HEK293T (cell line): Measurements from ENCODE around the gene SPEN.
"Not testable (repeated sequence)": the region's sequence is repeated elsewhere in the genome, so short reads cannot be mapped to it uniquely, and the experiment has no call there.

Source experiments
- CTCF ChIA-PET: fragments of 350-600 bp; formaldehyde crosslinking; extraction: SDS; loops from one replicate; lab custom pipeline; 2021; ENCODE audit warnings: antibody characterized with exemption, inconsistent platforms; lab: Yijun Ruan, JAX
- POLR2A ChIA-PET: fragments of 350-600 bp; formaldehyde crosslinking; extraction: SDS; loops from one replicate; lab custom pipeline; 2020; ENCODE audit warnings: antibody characterized with exemption, inconsistent platforms; lab: Yijun Ruan, JAX
- DNase-seq: peaks from one replicate; pipeline ENCODE4 v3.0.0; 2012; ENCODE audit warnings: mixed read lengths; ENCODE audit errors: extremely low spot score
- ARNT ChIP-seq: fragments of 450-650 bp; IDR thresholded peaks from 2 replicates; pipeline ENCODE4 v1.6.1; 2017; ENCODE audit warnings: mild to moderate bottlenecking
- BHLHE40 ChIP-seq: fragments of 450-650 bp; IDR thresholded peaks from 2 replicates; pipeline ENCODE4 v1.6.1; 2016; ENCODE audit warnings: mild to moderate bottlenecking, moderate library complexity, borderline replicate concordance
- CTBP1 ChIP-seq: fragments of 450-650 bp; IDR thresholded peaks from 2 replicates; pipeline ENCODE4 v1.6.1; 2016; ENCODE audit warnings: borderline replicate concordance
- ELF4 ChIP-seq: fragments of 450-650 bp; IDR thresholded peaks from 2 replicates; pipeline ENCODE4 v1.6.1; 2017; ENCODE audit warnings: antibody characterized with exemption
- FOXA1 ChIP-seq: fragments of 450-650 bp; IDR thresholded peaks from 2 replicates; pipeline ENCODE4 v1.6.1; 2016; ENCODE audit warnings: mild to moderate bottlenecking
- FOXK2 ChIP-seq: fragments of 450-650 bp; IDR thresholded peaks from 2 replicates; pipeline ENCODE4 v1.6.1; 2016; ENCODE audit warnings: mild to moderate bottlenecking
- FOXM1 ChIP-seq: fragments of 450-650 bp; IDR thresholded peaks from 2 replicates; pipeline ENCODE4 v1.6.1; 2017; ENCODE audit warnings: mild to moderate bottlenecking, borderline replicate concordance
- HDGF ChIP-seq: fragments of 450-650 bp; IDR thresholded peaks from 2 replicates; pipeline ENCODE4 v1.6.1; 2017; ENCODE audit warnings: antibody characterized with exemption, borderline replicate concordance
- L3MBTL2 ChIP-seq: fragments of 450-650 bp; conservative IDR thresholded peaks from 2 replicates; pipeline ENCODE4 v1.6.1; 2016; ENCODE audit warnings: mild to moderate bottlenecking
- LEF1 ChIP-seq: fragments of 450-650 bp; IDR thresholded peaks from 2 replicates; pipeline ENCODE4 v1.6.1; 2017; ENCODE audit warnings: mild to moderate bottlenecking, borderline replicate concordance
- NFRKB ChIP-seq: fragments of 450-650 bp; IDR thresholded peaks from 2 replicates; pipeline ENCODE4 v1.6.1; 2016; ENCODE audit warnings: mild to moderate bottlenecking, moderate library complexity
- PKNOX1 ChIP-seq: fragments of 450-650 bp; IDR thresholded peaks from 2 replicates; pipeline ENCODE4 v1.6.1; 2016
- SP1 ChIP-seq: fragments of 450-650 bp; IDR thresholded peaks from 2 replicates; pipeline ENCODE4 v1.6.1; 2017
- SUZ12 ChIP-seq: fragments of 450-650 bp; IDR thresholded peaks from 2 replicates; pipeline ENCODE4 v1.6.1; 2016; ENCODE audit warnings: mild to moderate bottlenecking
- TARDBP ChIP-seq: fragments of 450-650 bp; IDR thresholded peaks from 2 replicates; pipeline ENCODE4 v1.6.1; 2016
- ZNF384 ChIP-seq: fragments of 450-650 bp; IDR thresholded peaks from 2 replicates; pipeline ENCODE4 v1.6.1; 2016

The SPEN gene

GRCh38 chr1:15895233-15895632, 47.7 kb downstream of the SPEN start:
- ChIA-PET POLR2A (interaction anchor here (0.8 kb wide), 1 partner anchor 61 kb away, joined by 4 read pairs; no protein-coding TSS in a partner anchor), CTCF (interaction anchor here (0.6 to 0.7 kb wide), 3 partner anchors 10 to 56 kb away, joined by 3 read pairs; no protein-coding TSS in a partner anchor)
- no peak for DNase-seq
- TF ChIP-seq ZNF384 = 0 out of 2 replicates have a peak, but pooled peaks have one; percentile 17
- no peak for TF ChIP-seq PKNOX1

DNA sequence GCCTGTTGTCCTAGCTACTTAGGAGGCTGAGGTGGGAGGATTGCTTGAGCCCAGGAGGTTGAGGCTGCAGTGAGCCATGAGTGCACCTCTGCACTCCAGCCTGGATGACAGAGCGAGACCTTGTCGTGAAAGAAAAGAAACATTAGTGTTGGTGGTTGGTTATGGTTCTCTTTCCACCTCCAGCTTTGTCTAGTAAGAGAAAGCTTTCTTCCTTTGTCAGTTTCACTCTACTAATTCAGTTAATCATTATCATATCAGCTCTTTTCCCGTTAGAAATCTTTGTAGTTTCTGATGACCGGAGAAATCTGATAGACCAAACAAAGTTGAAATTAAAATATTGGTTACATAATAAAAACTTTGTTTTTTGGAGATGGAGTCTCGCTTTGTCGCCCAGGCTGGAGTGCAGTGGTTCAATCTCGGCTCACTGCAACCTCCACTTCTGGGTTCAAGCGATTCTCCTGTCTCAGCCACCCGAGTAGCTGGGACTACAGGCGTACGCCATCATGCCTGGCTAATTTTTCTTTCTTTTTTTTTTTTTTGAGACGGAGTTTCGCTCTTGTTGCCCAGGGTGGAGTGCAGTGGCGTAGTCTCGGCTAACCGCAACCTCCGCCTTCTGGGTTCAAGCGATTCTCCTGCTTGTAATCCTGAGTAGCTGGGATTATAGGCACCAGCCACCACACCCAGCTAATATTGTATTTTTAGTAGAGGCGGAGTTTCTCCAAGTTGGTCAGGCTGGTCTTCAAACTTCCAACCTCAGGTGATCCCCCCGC, 49.5 kb downstream of the SPEN start:
- POLR2A ChIA-PET = interaction anchor here (1.0 to 1.9 kb wide), 3 partner anchors 49 to 65 kb away, joined by 3 to 6 read pairs (median 3); partner anchors contain the start of gene SPEN
- DNase-seq = not testable (repeated sequence)
- CTCF ChIA-PET = interaction anchor here (0.6 kb wide), 3 partner anchors 32 to 745 kb away, joined by 3 to 4 read pairs (median 3); no protein-coding TSS in a partner anchor

DNA sequence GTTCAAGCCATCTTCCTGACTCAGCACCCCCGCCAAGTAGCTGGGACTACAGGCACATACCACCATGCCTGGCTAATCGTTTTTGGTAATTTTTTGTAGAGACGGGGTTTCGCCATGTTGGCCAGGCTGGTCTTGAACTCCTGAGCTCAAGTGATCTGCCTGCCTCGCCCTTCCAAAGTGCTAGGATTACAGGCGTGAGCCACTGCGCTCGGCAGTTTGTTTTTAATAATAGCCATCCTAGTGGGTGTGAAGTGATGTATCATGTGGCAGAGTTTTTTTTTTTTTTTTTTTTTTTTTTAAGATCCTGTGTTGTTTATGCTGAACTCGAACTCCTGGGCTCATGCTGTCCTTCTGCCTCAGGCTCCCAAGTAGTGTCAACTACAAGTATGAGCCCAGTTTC, 51.8 kb downstream of the SPEN start:
- ChIA-PET CTCF (interaction anchor here (0.6 kb wide), 1 partner anchor 188 kb away, joined by 4 read pairs; no protein-coding TSS in a partner anchor), POLR2A (no interaction called here)
- TF ChIP-seq TARDBP (no peak), SP1 (no peak), BHLHE40 (no peak), FOXA1 (no peak), ZNF384 (peak; percentile 97)
- DNase-seq = no peak

GRCh38 chr1:15900662-15901279, 53.3 kb downstream of the SPEN start:
- POLR2A ChIA-PET = interaction anchor here (1.3 kb wide), 1 partner anchor 68 kb away, joined by 5 read pairs; no protein-coding TSS in a partner anchor
- TF ChIP-seq NFRKB (no peak), BHLHE40 (no peak), ELF4 (no peak), FOXK2 (no peak), HDGF (no peak), SP1 (no peak), ZNF384 (no peak), PKNOX1 (no peak), ARNT (no peak), LEF1 (no peak), TARDBP (no peak), FOXM1 (no peak), CTBP1 (no peak), L3MBTL2 (no peak), FOXA1 (no peak), SUZ12 (no peak)
- DNase-seq = peak; percentile 7
- CTCF ChIA-PET = interaction anchor here (0.5 to 0.7 kb wide), 3 partner anchors 51 to 171 kb away, joined by 3 to 8 read pairs (median 4); no protein-coding TSS in a partner anchor

DNA sequence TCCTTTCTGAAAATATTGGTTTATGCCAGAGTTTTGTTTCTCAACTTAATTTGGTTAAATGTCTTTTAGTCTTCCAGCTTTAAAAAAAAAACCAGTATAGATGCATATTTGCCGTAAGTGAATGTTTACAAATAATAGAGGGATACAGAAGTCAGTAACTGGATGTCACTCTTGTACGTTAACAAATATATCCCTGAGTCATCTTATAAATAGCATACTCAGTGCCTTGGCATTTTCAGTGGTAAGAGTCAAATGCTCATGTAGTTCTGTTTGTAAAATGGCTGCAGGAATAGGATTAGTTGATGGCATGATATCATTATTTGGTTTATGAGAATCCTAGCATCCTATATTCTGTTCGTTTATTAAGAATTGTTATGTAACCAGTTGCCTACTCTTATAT, 55.4 kb downstream of the SPEN start:
- ChIA-PET CTCF (no interaction called here), POLR2A (no interaction called here)
- no peak for DNase-seq
- TF ChIP-seq FOXA1 (no peak), ZNF384 (no peak), LEF1 (no peak), ARNT (no peak), TARDBP (no peak), FOXM1 (no peak), ELF4 (no peak), NFRKB (no peak), CTBP1 (no peak), SP1 (no peak), FOXK2 (no peak), SUZ12 (no peak), BHLHE40 (no peak)

DNA sequence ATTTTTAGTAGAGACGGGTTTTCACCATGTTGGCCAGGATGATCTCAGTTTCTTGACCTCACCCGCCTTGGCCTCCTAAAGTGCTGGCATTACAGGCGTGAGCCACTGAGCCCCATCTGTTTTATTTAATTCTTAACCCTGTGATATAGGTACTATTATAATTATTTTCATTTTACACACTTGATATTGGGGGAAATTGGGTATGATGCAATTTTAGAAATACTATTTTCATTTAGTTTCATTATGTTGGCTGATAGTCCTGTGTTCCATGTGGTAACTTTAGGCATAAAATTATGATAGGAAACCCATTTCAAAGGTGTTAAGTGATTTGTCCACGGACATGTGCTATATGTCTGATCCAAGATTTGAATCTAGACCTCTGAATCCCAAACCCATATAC, 61.1 kb downstream of the SPEN start:
- TF ChIP-seq SP1 (no peak), BHLHE40 (no peak), FOXK2 (no peak), HDGF (no peak), PKNOX1 (no peak), FOXM1 (no peak), TARDBP (no peak), ARNT (no peak), ELF4 (no peak), CTBP1 (no peak), NFRKB (no peak), FOXA1 (no peak), ZNF384 (no peak), SUZ12 (no peak), LEF1 (no peak), L3MBTL2 (no peak)
- ChIA-PET CTCF (no interaction called here), POLR2A (no interaction called here)
- no peak for DNase-seq
